ENCODE measurements around the gene HAUS8.

HAUS8 gene

GRCh38 chr19:17060802-17061201 is 14.4 kb downstream of the HAUS8 start:
- H3K9me3 ChIP-seq (replicated peaks; ENCODE audit: insufficient read depth, low read length), result no peaks in the 10 kb centered on the region
- H3K4me1 ChIP-seq (ENCODE audit: low read length), result no peaks in the 10 kb centered on the region
- TF ChIP-seq EZH2phosphoT487 (IDR thresholded peaks at IDR 0.05; ENCODE audit: low read length) (no peak), CTCF (IDR thresholded peaks at IDR 0.05; ENCODE audit: low read length) (no peak), EZH2 (optimal IDR thresholded peaks at IDR 0.05; ENCODE audit: low read depth, low read length) (no peak)
- no peak overlapping the region for H2AFZ ChIP-seq (ENCODE audit: low read length)
- H3K79me2 ChIP-seq (ENCODE audit: low read length), result peaks cover 22% of the 10 kb centered on the region
- no peaks in the 10 kb centered on the region for H3K36me3 ChIP-seq (replicated peaks; ENCODE audit: insufficient read depth, low read length)
- peaks cover 6% of the 10 kb centered on the region; the same call in 1 of the 2 replicates for H3F3A ChIP-seq (ENCODE audit: insufficient read depth, low read length)
- H3K4me2 ChIP-seq (ENCODE audit: low read depth, low read length), result no peak overlapping the region
- no peak overlapping the region for H3K4me3 ChIP-seq (ENCODE audit: low read length)
- H3K27me3 ChIP-seq (replicated peaks; ENCODE audit: insufficient read depth, low read length), result no peaks in the 10 kb centered on the region
- peaks cover 25% of the 10 kb centered on the region for H4K20me1 ChIP-seq (ENCODE audit: insufficient read depth, low read length)
- DNase-seq, result no peak
- no peak overlapping the region for H3K9ac ChIP-seq (ENCODE audit: low read length)
- H3K27ac ChIP-seq (ENCODE audit: low read length), result no peak overlapping the region
- H3K9me2 ChIP-seq (replicated peaks; ENCODE audit: insufficient read depth, low read length), result no peaks in the 10 kb centered on the region

GRCh38 chr19:17058236-17058635 is 17.0 kb downstream of the HAUS8 start:
- Histone ChIP-seq H3K36me3 (replicated peaks; ENCODE audit: insufficient read depth, low read length) (no peaks in the 10 kb centered on the region), H3K9ac (ENCODE audit: low read length) (no peak overlapping the region), H4K20me1 (ENCODE audit: insufficient read depth, low read length) (peaks cover 6% of the 10 kb centered on the region; the same call in 1 of the 2 replicates), H3K79me2 (ENCODE audit: low read length) (peaks cover 6% of the 10 kb centered on the region; the same call in 1 of the 2 replicates), H2AFZ (ENCODE audit: low read length) (no peak overlapping the region), H3F3A (ENCODE audit: insufficient read depth, low read length) (no peaks in the 10 kb centered on the region), H3K4me3 (ENCODE audit: low read length) (no peak overlapping the region), H3K27me3 (replicated peaks; ENCODE audit: insufficient read depth, low read length) (no peaks in the 10 kb centered on the region), H3K9me2 (replicated peaks; ENCODE audit: insufficient read depth, low read length) (no peaks in the 10 kb centered on the region), H3K27ac (ENCODE audit: low read length) (no peak overlapping the region), H3K4me1 (ENCODE audit: low read length) (no peaks in the 10 kb centered on the region), H3K4me2 (ENCODE audit: low read depth, low read length) (no peak overlapping the region), H3K9me3 (replicated peaks; ENCODE audit: insufficient read depth, low read length) (no peaks in the 10 kb centered on the region)
- TF ChIP-seq EZH2phosphoT487 (IDR thresholded peaks at IDR 0.05; ENCODE audit: low read length) (no peak), CTCF (IDR thresholded peaks at IDR 0.05; ENCODE audit: low read length) (no peak), EZH2 (optimal IDR thresholded peaks at IDR 0.05; ENCODE audit: low read depth, low read length) (no peak)
- no peak for DNase-seq

DNA sequence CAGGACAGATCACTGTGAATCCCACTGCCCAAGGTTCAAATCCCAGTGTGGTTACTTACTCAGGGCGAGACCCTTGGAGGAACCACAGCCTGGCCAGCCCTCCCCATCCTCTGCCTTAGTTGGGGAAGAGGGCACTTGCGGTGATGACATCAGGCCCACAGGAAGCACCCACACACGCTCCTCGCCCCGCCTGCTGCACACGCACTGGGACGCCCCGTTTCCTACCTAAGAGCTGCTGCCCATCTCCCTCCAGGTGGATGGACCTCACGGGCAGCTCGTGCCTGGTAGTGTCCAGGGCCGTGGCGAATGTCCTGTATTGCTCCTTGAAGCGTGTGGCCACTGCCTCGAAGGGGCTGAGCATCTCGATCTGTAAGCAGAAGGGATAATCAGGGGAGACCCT is 19.6 kb downstream of the HAUS8 start:
- H3K27ac ChIP-seq (ENCODE audit: low read length), result no peak overlapping the region
- TF ChIP-seq CTCF (IDR thresholded peaks at IDR 0.05; ENCODE audit: low read length), result no peak
- TF ChIP-seq EZH2phosphoT487 (IDR thresholded peaks at IDR 0.05; ENCODE audit: low read length), result no peak
- no peak for TF ChIP-seq EZH2 (optimal IDR thresholded peaks at IDR 0.05; ENCODE audit: low read depth, low read length)
- no peaks in the 10 kb centered on the region for H3K4me1 ChIP-seq (ENCODE audit: low read length)
- no peak overlapping the region for H3K4me2 ChIP-seq (ENCODE audit: low read depth, low read length)
- H3K27me3 ChIP-seq (replicated peaks; ENCODE audit: insufficient read depth, low read length), result no peaks in the 10 kb centered on the region
- no peaks in the 10 kb centered on the region for H3F3A ChIP-seq (ENCODE audit: insufficient read depth, low read length)
- H3K9me3 ChIP-seq (replicated peaks; ENCODE audit: insufficient read depth, low read length), result no peaks in the 10 kb centered on the region
- no peak for DNase-seq
- no peaks in the 10 kb centered on the region for H3K9me2 ChIP-seq (replicated peaks; ENCODE audit: insufficient read depth, low read length)
- no peaks in the 10 kb centered on the region for H3K36me3 ChIP-seq (replicated peaks; ENCODE audit: insufficient read depth, low read length)
- H3K9ac ChIP-seq (ENCODE audit: low read length), result no peak overlapping the region
- H2AFZ ChIP-seq (ENCODE audit: low read length), result no peak overlapping the region
- no peaks in the 10 kb centered on the region for H4K20me1 ChIP-seq (ENCODE audit: insufficient read depth, low read length)
- no peaks in the 10 kb centered on the region for H3K79me2 ChIP-seq (ENCODE audit: low read length)
- H3K4me3 ChIP-seq (ENCODE audit: low read length), result no peak overlapping the region

Data from MM.1S (cell line).